Measurements from ENCODE around the gene ZNF771.
"Not testable (repeated sequence)": the region's sequence is repeated elsewhere in the genome, so short reads cannot be mapped to it uniquely, and the experiment has no call there.

Gene ZNF771

GRCh38 chr16:30376461-30376902, 30.9 kb upstream of the ZNF771 start:
- no peak for DNase-seq

GRCh38 chr16:30377050-30377811, 30.2 kb upstream of the ZNF771 start:
- DNase-seq = no peak

- DNase-seq = peak; percentile 87
Measured at GRCh38 chr16:30377812-30378235, 29.6 kb upstream of the ZNF771 start.

- peak; percentile 99 for DNase-seq
Measured at GRCh38 chr16:30378236-30379157, 28.9 kb upstream of the ZNF771 start.

DNA sequence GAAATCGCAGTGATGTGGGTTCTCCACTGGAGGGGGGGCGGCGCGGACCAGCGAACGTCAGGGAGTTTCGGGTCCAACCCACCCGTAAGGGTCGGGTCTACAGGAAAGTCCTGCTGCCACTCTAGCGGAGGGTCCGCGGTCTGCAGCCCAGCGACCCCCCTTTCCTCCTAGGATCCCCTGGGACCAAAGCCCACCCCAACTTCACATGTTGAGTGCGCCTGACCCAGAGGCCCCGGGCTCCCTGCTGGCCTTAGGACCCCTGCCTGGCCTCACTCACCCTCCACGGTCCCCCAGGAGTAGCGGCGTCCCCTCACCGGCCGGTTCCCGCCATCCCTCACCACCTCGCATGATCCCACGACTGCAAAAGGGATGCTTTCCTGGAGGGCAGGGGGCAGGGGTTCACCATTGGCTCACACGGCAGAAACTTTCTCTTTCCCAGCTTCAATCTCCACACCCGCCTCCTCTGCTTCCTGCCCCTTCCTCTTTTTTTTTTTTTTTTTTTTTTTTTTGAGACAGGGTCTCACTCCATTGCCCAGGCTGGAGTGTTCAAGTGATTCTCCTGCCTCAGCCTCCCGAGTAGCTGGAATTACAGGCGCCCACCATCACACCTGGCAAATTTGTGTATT, 28.1 kb upstream of the ZNF771 start:
- no peak for DNase-seq

GRCh38 chr16:30380072-30380802, 27.2 kb upstream of the ZNF771 start:
- no peak for DNase-seq

- DNase-seq = no peak
Measured at GRCh38 chr16:30380803-30381208, 26.6 kb upstream of the ZNF771 start.

DNA sequence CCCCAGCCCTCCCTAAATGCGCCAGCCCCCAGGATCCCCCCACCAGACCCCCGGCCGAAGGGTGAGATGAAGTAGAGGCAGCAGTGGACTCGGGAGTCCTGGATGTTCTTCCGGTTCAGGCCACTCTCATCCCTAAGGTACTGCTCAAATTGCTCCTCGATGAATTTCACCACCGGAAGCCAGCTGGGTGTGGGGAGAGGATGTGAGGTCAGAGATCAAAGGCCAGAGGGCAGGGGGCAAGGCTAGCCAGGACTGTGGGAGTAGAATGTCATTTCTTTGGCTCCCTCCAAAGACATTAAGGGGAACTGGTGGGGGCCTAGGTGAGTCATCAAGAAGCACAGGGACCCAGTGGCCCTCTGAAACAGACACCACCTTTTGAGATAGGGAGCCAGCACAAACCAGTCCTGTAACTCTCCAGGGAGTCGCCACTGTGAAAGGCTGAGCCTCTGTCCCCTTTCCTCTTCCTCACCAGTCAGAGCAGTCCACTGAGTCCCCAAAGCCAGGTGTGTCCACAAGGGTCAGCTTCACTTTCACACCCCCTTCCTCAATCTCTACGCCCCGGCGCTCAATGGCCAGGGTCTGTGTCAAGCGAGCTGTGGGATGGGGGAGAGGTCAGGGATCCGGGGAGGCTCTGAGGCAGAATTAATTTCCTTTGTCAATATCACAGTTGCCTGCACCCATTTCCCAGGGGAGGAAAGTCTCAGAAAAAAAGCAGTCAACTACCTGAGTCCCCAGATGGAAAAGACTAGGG, 25.9 kb upstream of the ZNF771 start:
- DNase-seq = no peak

- DNase-seq = peak; percentile 73
Measured at GRCh38 chr16:30382111-30382881, 25.1 kb upstream of the ZNF771 start, which contains the start of gene SEPTIN1. TSS of gene SEPTIN1 (minus strand) at chr16:30382561. CDS start at chr16:30382542, 19 bp downstream.

GRCh38 chr16:30383521-30383920, 23.9 kb upstream of the ZNF771 start:
- no peak for DNase-seq

GRCh38 chr16:30394592-30395154, 12.7 kb upstream of the ZNF771 start:
- no peak for DNase-seq

DNA sequence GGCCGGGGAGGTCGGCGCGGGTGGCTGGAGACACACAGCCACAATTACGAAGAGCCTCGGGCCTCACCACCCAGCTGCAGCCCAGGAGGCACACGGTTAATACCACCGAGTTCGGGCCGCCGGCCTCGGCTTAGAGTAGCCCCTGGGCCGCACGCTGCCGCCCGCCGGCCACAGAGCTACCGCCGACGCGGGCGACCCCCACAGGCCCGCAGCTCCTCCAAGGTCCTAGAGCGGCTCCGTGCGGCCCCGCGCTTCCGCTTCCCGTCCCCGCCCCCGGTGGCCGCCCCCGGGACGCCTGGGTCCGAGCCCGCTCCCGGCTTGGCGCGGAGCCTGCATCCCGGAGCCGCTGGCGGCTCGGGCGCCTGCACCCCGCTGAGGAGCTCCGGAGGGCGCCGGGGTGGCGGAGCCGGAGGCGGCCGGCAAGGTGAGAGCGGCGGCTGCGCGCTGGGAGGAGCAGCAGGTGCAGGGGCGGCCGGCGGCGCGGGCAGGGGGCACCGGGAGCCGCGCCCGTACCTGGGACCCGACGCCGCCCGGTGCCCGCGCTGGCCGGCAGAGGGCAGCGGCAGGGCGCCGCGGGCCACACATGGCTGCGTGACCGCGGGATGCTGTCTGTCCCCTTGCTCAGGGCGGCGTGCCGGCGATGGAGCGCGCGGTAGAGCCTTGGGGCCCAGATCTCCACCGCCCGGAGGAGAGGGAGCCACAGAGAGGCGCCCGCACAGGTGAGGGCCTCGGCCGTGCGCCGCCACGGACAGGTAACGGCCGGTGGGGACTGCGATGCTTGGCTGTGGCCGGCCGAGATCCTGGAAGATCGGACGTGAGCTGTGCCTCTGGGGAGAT, 12.0 kb upstream of the ZNF771 start, which contains the start of gene ZNF48:
Gene ZNF48, plus strand, starts transcription at position 266 of the 837 bp plus-strand sequence. Its CDS starts 375 bp downstream, at position 641.
- peak; percentile 59 for DNase-seq

DNA sequence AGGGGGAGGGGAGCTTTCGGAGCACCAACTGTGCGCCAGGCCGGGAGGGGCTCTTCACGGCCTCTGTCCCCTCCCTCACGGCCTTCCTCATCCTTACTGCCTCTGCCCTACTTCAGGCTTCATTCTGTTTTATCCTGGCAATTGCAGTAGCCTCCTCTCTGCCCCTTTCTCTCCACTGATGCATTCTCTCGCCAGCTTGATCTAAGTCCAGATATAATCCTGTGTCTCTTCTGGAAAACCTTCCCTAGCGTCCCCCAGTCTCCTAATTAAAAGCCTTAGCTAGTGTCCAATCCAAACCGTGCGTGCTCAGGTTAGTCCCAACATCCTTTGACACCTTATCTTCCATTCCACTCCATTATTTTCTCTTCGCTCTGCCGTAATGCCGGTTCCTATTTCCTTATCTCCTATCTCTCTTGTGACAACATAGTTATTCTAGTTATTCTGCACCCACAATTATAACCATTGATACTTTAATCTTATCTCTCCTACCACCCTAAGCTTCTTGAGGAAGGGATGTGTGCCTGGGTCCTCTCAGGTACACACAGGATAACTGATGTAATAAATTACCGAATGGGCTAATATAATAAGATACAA, 11.3 kb upstream of the ZNF771 start:
- no peak for DNase-seq

- not testable (repeated sequence) for DNase-seq
Measured at GRCh38 chr16:30396627-30397026, 10.8 kb upstream of the ZNF771 start.

DNA sequence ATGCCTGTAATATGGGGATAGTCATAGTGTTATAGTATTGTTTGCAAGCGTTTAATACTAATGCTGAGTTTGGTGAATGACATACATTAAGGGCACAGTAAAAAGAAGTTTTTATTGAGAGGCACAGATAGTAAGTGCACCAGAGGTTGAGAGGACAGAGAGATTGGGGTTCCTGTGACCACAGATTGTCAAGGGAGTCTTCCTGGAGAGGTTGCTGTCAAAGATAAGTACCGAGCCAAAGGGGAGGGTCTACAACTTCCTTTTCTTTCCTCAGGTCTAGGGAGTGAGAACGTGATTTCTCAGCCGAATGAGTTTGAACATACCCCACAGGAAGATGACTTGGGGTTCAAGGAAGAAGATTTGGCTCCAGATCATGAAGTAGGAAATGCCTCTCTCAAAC, 10.3 kb upstream of the ZNF771 start:
- no peak for DNase-seq

DNA sequence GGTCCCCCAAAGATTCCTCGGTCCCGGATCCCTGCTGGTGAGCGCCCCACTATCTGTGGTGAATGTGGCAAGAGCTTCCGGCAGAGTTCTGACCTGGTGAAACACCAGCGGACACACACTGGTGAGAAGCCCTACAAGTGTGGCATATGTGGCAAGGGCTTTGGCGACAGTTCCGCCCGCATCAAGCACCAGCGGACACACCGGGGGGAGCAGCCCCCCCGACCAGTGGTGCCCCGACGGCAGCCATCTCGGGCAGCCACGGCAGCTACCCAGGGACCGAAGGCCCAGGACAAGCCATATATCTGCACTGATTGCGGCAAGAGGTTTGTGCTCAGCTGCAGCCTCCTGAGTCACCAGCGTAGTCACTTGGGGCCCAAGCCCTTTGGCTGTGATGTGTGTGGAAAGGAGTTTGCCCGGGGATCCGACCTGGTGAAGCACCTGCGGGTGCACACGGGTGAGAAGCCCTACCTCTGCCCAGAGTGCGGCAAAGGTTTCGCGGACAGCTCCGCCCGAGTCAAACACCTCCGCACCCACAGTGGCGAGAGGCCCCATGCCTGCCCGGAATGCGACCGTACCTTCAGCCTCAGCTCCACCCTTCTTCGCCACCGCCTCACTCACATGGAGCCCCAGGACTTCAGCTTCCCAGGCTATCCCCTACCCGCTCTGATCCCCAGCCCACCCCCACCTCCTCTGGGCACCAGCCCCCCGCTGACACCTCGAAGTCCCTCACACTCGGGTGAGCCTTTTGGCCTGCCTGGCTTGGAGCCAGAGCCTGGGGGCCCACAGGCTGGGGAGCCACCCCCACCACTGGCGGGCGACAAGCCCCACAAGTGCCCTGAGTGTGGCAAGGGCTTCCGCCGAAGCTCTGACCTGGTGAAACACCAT, 9.4 kb upstream of the ZNF771 start:
- no peak for DNase-seq

GRCh38 chr16:30398661-30399434, 8.6 kb upstream of the ZNF771 start:
- no peak for DNase-seq
